HL-60 (cell line): ENCODE data around the gene MLF2.

Source experiments
- CTCF ChIP-seq: IDR thresholded peaks from one replicate; pipeline ENCODE4 v1.5.1; 2011; ENCODE audit warnings: low read length, control low read depth, inconsistent platforms; ENCODE audit not compliant: insufficient read depth
- GABPA ChIP-seq: IDR thresholded peaks from 2 replicates; pipeline ENCODE4 v1.6.1; 2012; ENCODE audit warnings: low read depth
- POLR2AphosphoS5 ChIP-seq: IDR thresholded peaks from 2 replicates; pipeline ENCODE4 v1.6.1; 2012; ENCODE audit warnings: low read depth
- REST ChIP-seq: IDR thresholded peaks from 2 replicates; pipeline ENCODE4 v1.6.1; 2012; ENCODE audit warnings: low read depth; ENCODE audit not compliant: insufficient replicate concordance
- SPI1 ChIP-seq: IDR thresholded peaks from 2 replicates; pipeline ENCODE4 v1.6.1; 2012; ENCODE audit warnings: low read depth, mild to moderate bottlenecking, borderline replicate concordance

GRCh38 chr12:6773590-6774351 lies 20.8 kb upstream of the MLF2 start:
- TF ChIP-seq POLR2AphosphoS5 (no peak), CTCF (no peak), GABPA (no peak), REST (no peak), SPI1 (no peak)
